Midbrain (tissue), 1 donor: ENCODE results near the gene TASOR2.
A peak's percentile ranks its signal among the peaks of the same experiment; 100 is the strongest.

Experiments used
- DNase-seq: peaks from one replicate; lab custom pipeline; 2025; lab: John Stamatoyannopoulos, UW

Gene TASOR2, protein sequence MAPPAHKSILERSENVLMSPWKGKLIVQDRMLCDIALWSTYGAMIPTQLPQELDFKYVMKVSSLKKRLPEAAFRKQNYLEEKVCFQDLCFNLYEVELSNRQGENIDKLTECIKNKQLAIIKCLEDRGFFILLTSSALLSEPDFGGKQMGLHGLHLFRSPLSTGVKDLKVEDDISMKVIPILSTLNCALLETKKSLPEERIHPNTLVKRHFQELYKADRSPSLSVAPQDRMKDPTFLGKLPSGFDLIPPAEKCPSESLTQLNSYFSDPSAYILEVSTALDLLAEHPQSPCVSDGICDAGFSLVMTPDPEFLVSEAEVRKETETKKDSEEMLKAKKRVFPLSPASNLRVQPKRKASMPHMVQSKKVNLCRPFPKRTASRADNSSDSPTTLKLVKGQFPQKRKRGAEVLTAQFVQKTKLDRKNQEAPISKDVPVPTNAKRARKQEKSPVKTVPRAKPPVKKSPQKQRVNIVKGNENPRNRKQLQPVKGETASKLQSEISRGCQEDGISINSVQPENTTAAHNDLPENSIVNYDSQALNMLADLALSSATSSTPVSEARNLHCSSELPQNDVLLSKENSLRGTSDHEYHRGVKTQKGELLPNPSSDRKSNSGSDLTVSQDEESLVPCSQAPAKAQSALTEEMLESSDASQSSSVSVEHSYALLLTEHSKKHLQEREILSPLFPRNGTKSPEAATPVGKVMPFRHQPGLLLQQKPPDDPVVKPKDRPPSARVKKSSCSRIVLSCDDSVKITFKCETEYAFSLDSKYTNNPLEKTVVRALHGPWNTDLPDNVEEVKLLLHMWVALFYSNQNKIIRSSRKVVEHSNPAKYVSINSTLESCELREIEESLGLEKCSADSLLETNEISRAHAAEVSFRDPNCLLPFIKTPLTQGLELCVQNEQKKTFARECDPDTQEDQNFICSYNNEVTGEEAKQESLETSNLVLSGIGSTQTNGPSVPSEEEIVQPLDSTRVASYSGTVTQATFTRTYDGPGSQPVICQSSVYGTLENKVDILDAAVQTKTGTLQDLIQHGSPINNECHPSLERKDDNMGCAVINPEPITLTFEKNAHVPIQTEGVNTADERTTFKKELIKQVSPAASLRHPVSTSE (N-terminal part only)

DNA sequence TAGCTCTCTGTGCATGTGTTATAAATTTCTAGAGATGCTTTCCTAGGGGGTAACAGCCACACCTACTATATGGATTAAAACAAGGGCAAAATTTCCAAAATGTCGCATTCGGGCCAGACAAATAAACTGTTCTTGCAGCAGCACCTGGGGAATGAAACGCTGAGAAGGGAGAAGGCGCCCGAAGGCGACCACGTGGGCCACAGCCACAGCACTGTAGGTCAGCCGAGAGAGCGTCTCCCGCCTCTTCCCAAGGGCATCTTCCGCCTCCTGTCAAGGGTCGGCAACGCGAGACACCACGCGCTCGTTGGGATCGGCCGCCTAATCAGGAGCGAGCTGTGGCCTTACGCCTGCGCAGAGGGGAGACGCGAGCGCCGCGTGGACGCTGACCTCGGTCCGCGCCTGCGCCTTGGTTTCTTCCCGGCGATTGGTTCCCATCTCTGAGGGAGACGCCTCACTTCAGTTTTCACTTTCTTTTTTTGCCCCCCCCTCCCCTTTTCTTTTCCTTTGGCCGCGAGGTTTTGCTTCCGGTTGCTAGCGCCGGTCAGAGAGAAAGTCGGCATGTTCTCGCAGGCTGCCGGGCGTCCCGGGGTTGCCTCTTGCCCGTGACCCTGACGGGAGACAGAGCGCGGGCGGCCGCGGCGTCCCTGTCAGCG is at the start of gene TASOR2:
Gene TASOR2 (plus strand): TSS at position 521 of the 653 bp plus-strand sequence. CDS start 35,805 bp downstream, outside the sequence.
- peak; percentile 98 for DNase-seq

DNA sequence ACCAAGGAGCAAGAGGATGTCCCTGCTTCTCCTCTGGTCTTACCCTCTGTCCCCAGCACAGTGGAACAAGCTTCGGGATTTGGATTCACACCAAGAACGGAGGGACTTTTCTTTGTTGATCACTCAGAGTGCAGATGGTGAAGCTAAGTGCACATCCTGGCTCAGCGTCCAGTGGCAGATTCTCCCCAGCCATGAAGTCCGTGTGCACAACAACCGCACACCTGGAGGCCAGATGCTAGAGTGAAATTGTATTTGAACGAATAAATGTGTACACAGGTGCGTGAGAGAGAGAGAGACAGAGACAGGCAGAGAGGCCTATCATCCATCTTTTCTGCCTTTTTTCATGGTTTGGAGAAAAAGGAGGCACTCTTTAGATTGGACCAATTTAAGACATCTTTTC is 49.7 kb upstream of the TASOR2 start:
- no peak for DNase-seq

DNA sequence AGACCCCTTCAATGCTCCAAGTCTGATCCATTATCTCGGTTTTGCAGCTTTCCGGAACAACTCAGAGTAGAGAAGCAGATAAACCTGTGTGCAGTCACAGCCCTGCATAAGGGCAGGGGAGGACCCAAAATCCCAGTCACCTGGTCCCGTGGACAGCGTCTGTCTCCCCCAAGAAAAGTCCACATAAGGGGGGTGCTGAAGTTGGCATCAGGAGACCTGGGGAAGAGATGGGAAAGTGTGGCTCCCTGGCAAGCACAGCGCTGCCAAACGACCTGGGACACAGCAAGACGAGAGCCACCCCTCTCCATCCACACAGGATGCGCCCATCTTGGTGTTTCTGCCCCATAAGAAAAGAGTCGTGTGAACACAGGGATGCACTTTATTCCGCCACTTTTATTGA is 46.1 kb upstream of the TASOR2 start:
- DNase-seq: no peak

DNA sequence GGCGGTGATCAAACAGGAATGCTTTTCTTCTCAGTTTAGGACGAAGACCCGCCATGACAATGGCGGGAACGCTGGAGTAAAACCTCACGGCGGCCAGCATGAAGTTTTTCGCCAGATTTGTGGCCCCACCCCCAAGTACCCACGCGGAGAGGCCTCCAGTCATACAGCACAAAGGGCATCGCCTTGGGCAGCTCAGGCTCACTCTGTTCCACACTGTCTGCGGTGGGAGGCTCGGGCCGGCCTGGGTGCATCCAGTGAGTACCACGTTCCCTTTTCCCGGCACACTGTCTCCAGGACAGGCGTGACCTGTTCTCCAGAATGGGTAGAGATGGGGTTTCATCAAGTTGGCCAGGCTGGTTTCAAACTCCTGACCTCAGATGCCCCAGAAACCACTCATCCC is 45.6 kb upstream of the TASOR2 start:
- DNase-seq: no peak

DNA sequence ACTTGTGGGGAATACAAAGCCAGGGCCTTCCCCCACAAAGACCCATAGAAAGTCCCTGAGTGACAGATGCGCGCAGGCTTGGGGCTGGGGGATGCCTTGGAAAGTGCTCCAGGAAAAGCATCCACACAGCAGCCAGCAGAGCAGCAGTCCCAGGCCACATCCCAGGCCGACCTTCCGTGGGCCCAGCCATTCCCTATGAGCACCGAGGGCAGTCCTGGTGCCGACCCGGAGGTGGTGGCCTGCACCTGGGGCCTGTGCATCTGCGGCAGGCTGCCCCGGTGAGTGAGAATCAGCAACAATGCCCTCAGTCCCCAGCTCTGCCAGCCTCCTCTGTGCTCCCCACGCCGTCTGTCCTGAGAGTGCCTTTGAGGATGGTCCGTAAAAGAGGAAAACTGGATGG is 44.6 kb upstream of the TASOR2 start:
- DNase-seq: no peak

DNA sequence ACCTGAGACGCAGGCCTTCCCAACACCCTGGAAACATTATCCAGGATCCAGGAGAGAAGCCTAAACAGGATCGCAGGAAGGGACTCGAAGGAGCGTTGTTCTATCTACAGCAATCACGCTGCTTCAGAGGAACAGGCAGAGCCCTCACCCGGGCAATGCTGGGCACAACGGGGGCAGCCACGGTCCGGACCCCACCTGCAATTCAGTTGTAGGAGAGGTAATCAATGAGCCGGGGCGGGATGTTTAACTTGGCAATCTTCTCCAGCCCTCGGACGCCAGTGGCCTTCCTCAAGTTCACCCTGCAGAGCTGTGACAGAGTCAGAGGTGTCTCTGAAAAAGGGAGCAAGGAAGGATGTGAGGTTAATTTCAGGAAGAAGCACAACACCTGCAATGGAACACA is 44.1 kb upstream of the TASOR2 start:
- DNase-seq: no peak

DNA sequence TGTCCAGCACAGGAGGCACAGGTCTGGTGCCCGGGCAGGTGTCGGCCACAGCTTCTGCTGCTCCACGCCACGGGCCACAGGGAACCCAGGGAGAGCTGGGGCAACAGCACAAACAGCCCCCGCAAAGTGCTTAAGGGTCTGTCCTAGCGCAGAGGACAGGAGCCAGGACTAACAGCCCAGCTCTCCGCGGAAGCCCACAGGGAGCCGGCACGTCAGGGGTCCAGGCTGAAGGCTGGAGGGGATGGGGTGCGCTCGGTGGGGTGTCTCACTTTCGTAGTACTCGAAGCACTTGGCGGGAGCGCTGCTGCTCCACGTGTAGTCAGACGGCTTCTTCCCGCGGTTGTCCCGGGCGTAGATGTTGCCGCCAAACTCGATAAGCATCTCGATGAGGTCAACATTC is 43.1 kb upstream of the TASOR2 start:
- DNase-seq: no peak

DNA sequence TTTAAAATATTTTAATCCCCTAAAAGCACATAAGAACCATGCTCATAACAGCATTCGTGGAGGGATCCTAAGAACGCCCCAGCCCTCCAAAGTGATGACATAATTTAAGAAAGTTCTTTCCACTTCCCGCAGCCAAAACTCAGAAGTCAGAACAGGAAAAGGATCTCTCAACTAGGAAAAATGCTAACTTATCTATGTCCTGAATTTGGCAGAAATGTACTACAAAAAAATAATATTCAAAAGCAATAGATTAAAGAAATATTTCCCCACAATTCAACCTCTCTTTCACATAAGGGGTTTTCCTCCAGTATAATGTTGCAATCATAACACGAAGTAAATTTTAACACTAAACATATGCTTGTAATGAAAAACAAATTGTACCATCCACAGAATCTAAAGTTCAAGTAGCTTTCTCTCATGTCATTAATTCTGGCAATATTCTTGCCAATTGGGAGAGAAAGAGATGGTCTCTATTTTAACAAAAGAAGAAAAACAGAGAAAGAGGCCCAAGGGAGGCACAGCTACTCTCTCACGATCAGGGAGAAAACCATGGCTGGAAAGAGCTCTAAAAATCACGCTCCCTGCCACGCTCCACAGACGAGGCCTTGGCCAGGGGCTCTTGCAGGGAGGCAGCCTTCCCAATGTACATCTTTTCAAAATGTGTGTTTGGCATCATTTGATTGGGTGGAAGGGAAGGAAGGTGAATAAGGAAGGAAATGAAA is 41.1 kb upstream of the TASOR2 start:
- DNase-seq: no peak

DNA sequence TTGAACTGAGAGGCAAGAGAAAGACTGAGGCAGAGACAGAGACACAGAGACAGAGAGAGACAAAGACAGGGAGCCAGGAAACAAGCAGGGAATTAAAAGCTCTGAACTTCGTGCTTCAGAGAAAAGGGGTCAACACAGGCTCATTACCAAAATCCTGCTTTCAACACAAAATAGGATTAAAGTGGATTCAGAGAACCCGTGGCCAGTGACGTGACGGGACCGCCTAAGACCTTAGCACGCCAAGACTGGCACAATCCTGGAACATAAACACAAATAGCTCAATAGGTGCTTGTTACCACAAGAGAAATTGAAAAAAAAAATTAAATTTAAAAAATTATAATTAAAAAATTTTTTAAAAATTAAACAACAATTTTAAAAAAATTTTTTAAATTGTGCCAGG is 39.7 kb upstream of the TASOR2 start:
- peak; percentile 21 for DNase-seq

DNA sequence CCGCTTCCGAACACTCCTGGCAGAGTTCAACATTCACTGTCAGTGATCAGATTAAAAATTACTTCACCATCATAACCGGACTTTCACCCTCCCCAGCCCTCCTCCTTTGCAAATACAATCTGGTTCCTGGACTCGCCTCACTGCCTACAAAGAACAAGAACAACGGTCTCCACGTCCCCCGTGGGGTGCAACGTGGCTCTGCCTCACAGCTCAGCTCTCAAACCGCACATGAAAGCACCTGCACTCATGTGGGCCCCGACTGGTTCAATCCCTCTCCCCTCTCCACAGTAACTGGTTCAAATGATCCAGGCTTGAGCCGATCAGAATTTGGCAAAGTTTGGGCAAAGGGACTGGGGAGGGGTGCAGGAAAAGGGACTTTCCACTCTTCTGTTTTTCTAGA is 39.3 kb upstream of the TASOR2 start:
- no peak for DNase-seq

DNA sequence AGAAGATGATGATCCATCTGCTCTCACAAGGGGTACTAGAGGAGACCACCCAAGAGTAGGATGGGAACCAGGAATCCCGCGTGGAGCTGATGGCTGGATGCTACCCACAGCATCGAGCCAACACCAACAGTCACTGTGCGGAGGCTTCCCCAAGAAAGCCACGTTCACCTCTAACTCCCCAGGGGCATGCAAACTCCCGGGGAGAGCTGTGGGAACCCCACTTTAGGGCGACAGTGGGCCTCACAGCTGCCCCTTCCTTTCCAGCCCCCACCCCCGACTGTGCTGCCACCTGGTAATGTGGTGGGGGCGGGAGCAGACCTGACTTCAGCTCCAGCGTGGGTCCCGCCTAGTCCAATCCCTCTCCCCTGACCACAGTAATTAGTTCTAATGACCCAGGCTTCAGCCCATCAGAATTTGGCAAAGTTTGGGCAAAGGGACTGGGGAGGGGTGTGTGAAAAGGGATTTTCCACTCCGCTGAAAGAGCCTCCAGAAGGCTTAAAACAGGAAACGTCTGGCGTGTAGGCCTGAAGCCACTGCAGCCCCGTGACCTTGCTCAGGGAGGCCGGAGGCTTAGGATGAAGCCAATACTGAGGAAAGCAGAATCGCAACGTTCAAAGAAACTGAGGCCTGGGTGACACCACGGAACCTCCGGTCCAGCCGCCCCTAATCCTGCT is 38.6 kb upstream of the TASOR2 start:
- no peak for DNase-seq

DNA sequence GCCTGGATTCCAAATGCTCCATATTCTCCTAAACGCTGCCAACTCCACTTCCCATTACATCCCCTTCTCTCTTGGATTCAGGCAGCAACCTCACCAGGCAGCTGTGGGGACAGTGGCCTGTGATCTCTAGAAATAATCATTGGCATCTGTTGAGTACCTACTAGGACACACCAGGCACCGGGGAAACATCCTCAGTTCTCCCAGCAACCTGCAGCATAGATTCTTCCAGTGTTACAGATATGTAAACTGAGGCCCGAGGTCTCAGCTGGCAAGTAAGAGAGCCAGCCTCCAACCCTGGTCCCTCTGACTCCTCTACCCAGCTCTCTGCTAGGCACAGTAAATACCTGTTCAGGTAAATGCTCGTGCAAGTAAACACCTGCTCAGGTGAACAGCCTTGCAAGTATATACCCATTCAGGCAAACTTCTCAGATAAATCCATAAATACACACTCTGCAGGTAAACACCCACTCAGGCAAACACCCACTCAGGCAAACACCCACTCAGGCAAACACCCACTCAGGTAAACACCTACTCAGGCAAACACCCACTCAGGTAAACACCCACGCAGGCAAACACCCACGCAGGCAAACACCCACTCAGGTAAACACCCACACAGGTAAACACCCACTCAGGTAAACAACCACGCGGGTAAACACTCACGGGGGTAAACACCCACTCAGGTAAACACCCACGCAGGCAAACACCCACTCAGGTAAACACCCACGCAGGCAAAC is 37.0 kb upstream of the TASOR2 start:
- no peak for DNase-seq

DNA sequence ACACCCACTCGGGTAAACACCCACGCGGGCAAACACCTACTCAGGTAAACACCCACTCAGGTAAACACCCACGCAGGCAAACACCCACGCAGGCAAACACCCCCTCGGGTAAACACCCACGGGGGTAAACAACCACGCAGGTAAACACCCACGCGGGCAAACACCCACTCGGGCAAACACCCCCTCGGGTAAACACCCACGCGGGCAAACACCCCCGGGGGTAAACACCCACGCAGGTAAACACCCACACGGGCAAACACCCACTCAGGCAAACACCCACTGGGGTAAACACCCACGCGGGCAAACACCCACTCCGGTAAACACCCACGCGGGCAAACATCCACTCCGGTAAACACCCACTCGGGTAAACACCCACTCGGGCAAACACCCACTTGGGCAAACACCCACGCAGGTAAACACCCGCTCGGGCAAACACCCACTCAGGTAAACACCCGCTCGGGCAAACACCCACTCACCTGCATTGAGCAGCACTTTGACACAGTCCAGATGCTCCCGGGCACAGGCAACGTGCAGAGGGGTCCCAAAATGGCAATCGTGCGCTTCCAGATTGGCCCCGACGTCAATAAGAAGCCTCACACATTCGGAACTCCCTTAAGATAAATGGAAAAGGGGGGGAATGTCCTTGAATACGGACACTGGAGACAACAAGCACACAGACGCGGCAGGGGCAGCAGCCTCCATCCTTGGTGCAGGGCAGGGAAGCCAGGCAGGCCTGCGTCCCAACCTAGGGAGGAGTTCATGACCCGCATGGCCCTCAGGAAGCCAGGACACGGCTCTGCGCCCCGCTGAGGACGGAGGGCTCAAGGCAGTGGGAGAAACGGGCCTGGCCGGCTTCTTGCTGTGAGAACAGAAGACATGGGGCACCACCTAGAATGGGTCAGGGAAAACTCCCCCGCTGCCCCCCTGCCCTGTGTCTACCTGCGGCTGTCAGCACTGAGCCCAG is 35.9 kb upstream of the TASOR2 start:
- no peak for DNase-seq

DNA sequence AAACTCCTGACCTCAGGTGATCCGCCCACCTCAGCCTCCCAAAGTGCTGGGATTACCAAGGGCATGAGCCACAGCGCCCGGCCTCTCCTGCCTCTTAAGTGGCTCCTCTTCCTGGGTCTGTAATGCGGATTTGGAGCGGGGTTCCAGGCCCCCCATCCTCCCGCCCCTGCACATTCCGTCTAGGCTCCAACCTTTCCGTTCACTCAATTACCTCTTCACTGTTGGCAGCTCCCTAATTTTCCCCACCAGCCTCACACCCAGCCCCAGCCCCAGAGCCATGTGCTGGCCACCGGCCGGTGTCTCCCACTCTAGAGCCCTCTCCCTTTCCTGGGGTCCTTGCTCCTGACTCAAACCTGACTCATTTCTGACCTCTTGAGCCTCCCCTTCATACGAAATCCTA is 34.9 kb upstream of the TASOR2 start:
- no peak for DNase-seq

DNA sequence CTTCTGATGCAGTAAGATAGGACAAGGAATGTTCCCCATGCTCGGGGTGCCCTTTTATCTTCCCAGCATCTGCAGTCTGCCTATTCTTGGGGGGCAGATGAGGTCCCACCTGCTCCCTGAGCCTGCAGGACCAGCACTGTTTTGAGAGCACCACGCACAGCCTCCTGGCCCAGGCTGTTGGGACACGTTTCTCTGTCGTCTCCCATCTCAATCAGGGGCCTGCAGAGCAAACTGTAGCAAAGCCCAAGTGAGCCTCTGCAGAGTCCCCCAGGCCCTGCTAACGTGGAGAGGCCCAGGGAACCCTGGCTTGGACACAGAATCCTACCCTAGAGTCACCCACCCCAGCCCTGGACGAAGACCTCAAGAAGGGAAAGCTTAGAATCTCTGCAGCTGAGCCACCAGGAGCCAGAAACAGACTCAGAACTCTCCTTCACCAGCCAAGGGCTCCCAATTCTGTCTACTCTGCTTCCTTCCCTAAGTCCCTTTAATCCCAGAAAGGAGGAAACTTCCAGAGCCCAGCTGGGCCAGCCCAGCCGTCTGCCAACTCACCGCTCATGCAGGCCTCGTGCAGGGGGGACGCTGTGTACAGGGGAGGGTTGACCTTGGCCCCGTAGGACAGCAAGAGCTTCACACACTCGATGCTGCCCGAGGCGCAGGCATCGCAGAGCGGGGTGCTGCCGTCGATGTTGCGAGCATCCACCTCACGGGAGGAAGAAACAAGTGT is 33.8 kb upstream of the TASOR2 start:
- no peak for DNase-seq

DNA sequence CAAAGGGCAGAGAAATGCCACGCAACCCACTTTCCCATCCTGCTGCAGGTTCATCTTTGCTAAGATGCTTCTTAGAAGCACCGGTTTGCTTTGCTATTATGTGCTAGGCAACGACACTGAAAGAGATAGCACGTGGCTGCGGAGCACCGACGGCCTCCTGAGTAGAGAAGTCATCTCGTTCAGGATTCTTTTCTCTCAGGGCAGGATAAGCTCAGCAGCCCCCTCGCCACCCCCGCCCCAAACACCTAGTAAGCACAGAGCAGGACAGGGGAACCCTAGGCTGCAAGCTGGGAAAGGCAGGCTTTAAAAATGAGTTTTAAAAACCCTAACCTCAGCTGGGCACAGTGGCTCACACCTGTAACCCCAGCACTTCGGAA is 33.3 kb upstream of the TASOR2 start:
- no peak for DNase-seq

DNA sequence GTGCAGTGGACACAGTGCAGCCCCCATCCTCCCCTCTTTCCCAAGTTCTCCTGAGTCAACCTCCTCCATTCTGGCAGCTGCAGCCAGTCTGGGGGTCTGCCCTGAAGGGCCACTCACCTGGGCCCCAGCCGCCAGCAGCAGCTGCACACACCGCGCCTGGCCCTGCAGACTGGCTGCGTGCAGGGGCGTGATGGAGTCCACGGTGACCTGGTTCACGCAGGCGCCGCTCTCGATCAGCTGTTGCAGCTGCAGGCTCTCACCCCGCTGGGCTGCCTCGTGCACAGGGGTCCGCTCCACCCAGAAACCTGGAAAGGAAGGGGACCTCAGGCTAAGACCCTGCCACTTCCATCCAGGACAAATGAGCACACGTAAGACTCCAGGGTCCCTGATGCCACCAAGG is 31.9 kb upstream of the TASOR2 start:
- no peak for DNase-seq

DNA sequence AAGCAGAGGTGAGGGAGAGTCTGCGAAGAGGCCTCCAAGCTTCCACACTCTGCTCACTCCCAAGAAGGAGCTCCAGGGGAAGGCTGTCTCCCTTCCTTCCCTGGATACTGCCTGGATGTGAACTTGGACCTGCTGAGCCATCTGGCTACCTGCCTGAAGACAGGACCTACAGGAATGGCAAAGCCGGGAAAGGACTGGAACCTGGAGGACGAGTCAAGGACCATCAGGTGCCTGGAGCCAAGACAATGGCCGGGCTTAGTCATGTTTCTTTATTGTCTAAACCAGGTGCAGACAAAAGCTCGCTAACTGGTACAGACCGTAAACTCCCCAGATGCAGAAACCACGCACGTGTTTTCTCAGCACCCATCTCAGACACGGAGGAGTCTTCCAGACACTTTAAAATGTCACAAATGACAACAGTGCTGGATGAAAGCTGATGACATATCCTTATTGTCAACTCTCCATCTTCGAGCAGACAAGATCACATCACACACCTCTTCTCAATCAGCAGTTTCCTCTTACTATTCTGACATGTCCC is 30.4 kb upstream of the TASOR2 start:
- no peak for DNase-seq
